H1 (cell line): Measurements from ENCODE around the gene COL4A1. TPM values are rescaled to one million over a fixed set of nuclear protein-coding genes. Genes with fewer than 3 reads are reported as not detected.

ENCODE experiments used
- CTCF ChIA-PET: fragments of 300-600 bp; sonication (Branson Sonifier 250); formaldehyde crosslinking; loops from one replicate; lab custom pipeline; 2021; ENCODE audit not compliant: partially characterized antibody; lab: Charles Lee
- POLR2A ChIA-PET: fragments of 300-600 bp; sonication (Branson Sonifier 250); formaldehyde crosslinking; loops from one replicate; lab custom pipeline; 2021; ENCODE audit warnings: inconsistent platforms; ENCODE audit not compliant: partially characterized antibody; lab: Charles Lee
- DNase-seq, 2 experiments: peaks; one replicate each; pipeline versions ENCODE4 v3.0.0 to v3.0.0-alpha.2; 2010 to 2022; ENCODE audit warnings: low spot score in 2 of 2, low read depth in 1 of 2, mixed read lengths in 1 of 2
- FAIRE-seq: peaks from 2 replicates; lab custom pipeline; 2011; peaks lifted over from hg19 to GRCh38; lab: Jason Lieb, UNC
- H2AFZ ChIP-seq: 2 replicates; pipeline ENCODE4 v1.8.1; 2012; ENCODE audit warnings: low read length, inconsistent platforms
- H2AK5ac ChIP-seq: 2 replicates; pipeline ENCODE4 v1.6.1; 2013; ENCODE audit warnings: low read depth, low read length
- H2BK120ac ChIP-seq: replicated peaks from 2 replicates; pipeline ENCODE3; 2013; ENCODE audit warnings: low read depth, low read length, inconsistent platforms
- H2BK12ac ChIP-seq: 2 replicates; pipeline ENCODE4 v1.6.1; 2013; ENCODE audit warnings: low read depth, low read length
- H2BK15ac ChIP-seq: 2 replicates; pipeline ENCODE4 v1.6.1; 2013; ENCODE audit warnings: low read length
- H2BK20ac ChIP-seq: 2 replicates; pipeline ENCODE4 v1.6.1; 2013; ENCODE audit warnings: low read length
- H2BK5ac ChIP-seq: 2 replicates; pipeline ENCODE4 v1.6.1; 2013; ENCODE audit warnings: low read depth, low read length
- H3K14ac ChIP-seq: 2 replicates; pipeline ENCODE4 v1.6.1; 2013; ENCODE audit warnings: inconsistent platforms; ENCODE audit not compliant: insufficient read length
- H3K18ac ChIP-seq: 2 replicates; pipeline ENCODE4 v1.6.1; 2013; ENCODE audit warnings: low read length; ENCODE audit errors: extremely low read depth
- H3K23ac ChIP-seq: 2 replicates; pipeline ENCODE4 v1.6.1; 2013; ENCODE audit warnings: inconsistent platforms; ENCODE audit not compliant: insufficient read length
- H3K23me2 ChIP-seq: 2 replicates; pipeline ENCODE4 v1.6.1; 2013; ENCODE audit warnings: low read depth, low read length
- H3K27ac ChIP-seq: 2 replicates; pipeline ENCODE4 v1.6.1; 2011; ENCODE audit warnings: low read depth, low read length, inconsistent platforms
- H3K27me3 ChIP-seq, 4 experiments: replicated peaks in 1 of 4; 1 replicate in 1 of 4; 2 replicates in 3 of 4; pipeline versions ENCODE4 v1.6.1 to v1.8.1; 2011 to 2013; ENCODE audit warnings: low read length in 3 of 4, mild to moderate bottlenecking in 3 of 4, inconsistent platforms in 2 of 4, mixed read lengths in 2 of 4, moderate library complexity in 1 of 4; ENCODE audit not compliant: control insufficient read depth in 3 of 4, insufficient read depth in 3 of 4; ENCODE audit errors: extremely low read depth in 1 of 4
- H3K36me3 ChIP-seq, 4 experiments: 2 replicates each; pipeline versions ENCODE4 v1.6.1 to v1.8.1; 2011 to 2013; ENCODE audit warnings: mild to moderate bottlenecking in 4 of 4, low read length in 3 of 4, moderate library complexity in 2 of 4, control low read depth in 1 of 4, inconsistent platforms in 1 of 4; ENCODE audit not compliant: insufficient read depth in 4 of 4, control insufficient read depth in 2 of 4
- H3K4ac ChIP-seq: replicated peaks from 2 replicates; pipeline ENCODE3; 2013; ENCODE audit warnings: low read length, low read depth, mixed read lengths, inconsistent platforms; ENCODE audit not compliant: insufficient read length
- H3K4me1 ChIP-seq, 4 experiments: replicated peaks in 1 of 4; 1 replicate in 1 of 4; 2 replicates in 3 of 4; pipeline versions ENCODE4 v1.6.1 to v1.8.1; 2011 to 2013; ENCODE audit warnings: low read length in 3 of 4, inconsistent platforms in 2 of 4, mixed read lengths in 1 of 4; ENCODE audit not compliant: insufficient read depth in 4 of 4, control insufficient read depth in 3 of 4
- H3K4me2 ChIP-seq, 2 experiments: 2 replicates each; pipeline versions ENCODE4 v1.6.1 to v1.8.1; 2011 to 2013; ENCODE audit warnings: low read depth in 2 of 2, low read length in 2 of 2, control low read depth in 1 of 2, inconsistent platforms in 1 of 2, mild to moderate bottlenecking in 1 of 2; ENCODE audit not compliant: insufficient read depth in 1 of 2
- H3K4me3 ChIP-seq, 4 experiments: fragments of 200-600, 300-600 bp in 1 of 4; sonication (generic), shearing (Covaris generic), sonication (Bioruptor Twin) in 1 of 4; 2 replicates each; pipeline versions ENCODE4 v1.5.1 to v1.8.1; 2011 to 2016; ENCODE audit warnings: low read length in 4 of 4, low read depth in 3 of 4, control low read depth in 2 of 4, inconsistent platforms in 2 of 4, mild to moderate bottlenecking in 2 of 4, mixed read lengths in 1 of 4, moderate library complexity in 1 of 4; ENCODE audit not compliant: insufficient read depth in 2 of 4; ENCODE audit errors: extremely low read depth in 1 of 4
- H3K56ac ChIP-seq: replicated peaks from 2 replicates; pipeline ENCODE3; 2013; ENCODE audit warnings: low read depth, mild to moderate bottlenecking, mixed read lengths, low read length, inconsistent platforms; ENCODE audit not compliant: insufficient read length
- H3K79me1 ChIP-seq: 2 replicates; pipeline ENCODE4 v1.6.1; 2013; ENCODE audit warnings: low read depth, low read length, control low read depth
- H3K79me2 ChIP-seq, 2 experiments: 2 replicates each; pipeline versions ENCODE4 v1.6.1 to v1.8.1; 2012 to 2013; ENCODE audit warnings: low read length in 2 of 2, mild to moderate bottlenecking in 2 of 2, inconsistent platforms in 1 of 2; ENCODE audit not compliant: insufficient read depth in 2 of 2, control insufficient read depth in 1 of 2
- H3K9ac ChIP-seq, 4 experiments: replicated peaks in 1 of 4; 1 replicate in 1 of 4; 2 replicates in 3 of 4; pipeline versions ENCODE4 v1.6.1 to v1.8.1; 2011 to 2013; ENCODE audit warnings: low read depth in 3 of 4, low read length in 3 of 4, control low read depth in 2 of 4, mild to moderate bottlenecking in 2 of 4, moderate library complexity in 2 of 4, inconsistent platforms in 1 of 4; ENCODE audit errors: extremely low read depth in 1 of 4
- H3K9me3 ChIP-seq, 2 experiments: 2 replicates each; pipeline versions ENCODE4 v1.6.1 to v1.8.1; 2012 to 2013; ENCODE audit warnings: mild to moderate bottlenecking in 2 of 2, moderate library complexity in 2 of 2, control low read depth in 1 of 2, inconsistent platforms in 1 of 2, low read depth in 1 of 2, low read length in 1 of 2, mixed read lengths in 1 of 2; ENCODE audit not compliant: insufficient read depth in 2 of 2
- H4K20me1 ChIP-seq, 2 experiments: replicated peaks in 1 of 2; 2 replicates each; pipeline versions ENCODE3 to v1.8.1; 2011 to 2013; ENCODE audit warnings: inconsistent platforms in 2 of 2, low read length in 2 of 2, mild to moderate bottlenecking in 1 of 2; ENCODE audit not compliant: insufficient read depth in 2 of 2, control insufficient read depth in 1 of 2
- H4K5ac ChIP-seq: 2 replicates; pipeline ENCODE4 v1.6.1; 2013; ENCODE audit warnings: low read length, low read depth, mixed read lengths, inconsistent platforms; ENCODE audit not compliant: insufficient read length
- H4K8ac ChIP-seq: 2 replicates; pipeline ENCODE4 v1.8.0; 2013; ENCODE audit warnings: mild to moderate bottlenecking, moderate library complexity, low read length, inconsistent platforms; ENCODE audit not compliant: insufficient read depth; ENCODE audit errors: extremely low read depth
- H4K91ac ChIP-seq: replicated peaks from 2 replicates; pipeline ENCODE3; 2013; ENCODE audit warnings: low read length, mixed read lengths, inconsistent platforms; ENCODE audit not compliant: insufficient read length
- HDAC2 ChIP-seq, 2 experiments: fragments of 300-600 bp in 1 of 2; sonication (generic) in 1 of 2; IDR thresholded peaks; 2 replicates each; pipeline ENCODE4 v1.6.1; 2011 to 2012; ENCODE audit warnings: low read depth in 2 of 2, low read length in 2 of 2, mild to moderate bottlenecking in 2 of 2, moderate library complexity in 2 of 2, borderline replicate concordance in 1 of 2, inconsistent platforms in 1 of 2
- PHF8 ChIP-seq: fragments of 200-600 bp; sonication (generic); conservative IDR thresholded peaks from 2 replicates; pipeline ENCODE4 v1.7.1; 2012; ENCODE audit warnings: low read depth, mild to moderate bottlenecking, inconsistent platforms, low read length, moderate library complexity
- WGBS, 2 experiments: shearing (Covaris generic) in 1 of 2; methylation state at CpG; one replicate each; pipeline versions ENCODE4 v1.1.6 to v1.1.7; 2013 to 2015; ENCODE audit warnings: low lambda C conversion rate in 2 of 2, mixed read lengths in 2 of 2, inconsistent platforms in 1 of 2, low coverage in 1 of 2, missing lambda C conversion rate in 1 of 2; ENCODE audit not compliant: insufficient replicate concordance in 2 of 2, insufficient coverage in 1 of 2, insufficient read length in 1 of 2; ENCODE audit errors: extremely low coverage in 1 of 2, missing lambda C conversion rate in 1 of 2; 5-methylcytosine and 5-hydroxymethylcytosine counted together
- polyA plus RNA-seq, 7 experiments: library from polyadenylated mRNA; depleted of rRNA in 3 of 7; stranded (reverse) in 5 of 7; unstranded in 2 of 7; fragments of >200 nt in 5 of 7; fragments of 200-250 nt in 2 of 7; gene quantifications; 1 replicate in 5 of 7; 2 replicates in 1 of 7; 4 replicates in 1 of 7; pipeline versions ENCODE4 v1.2.1 to v1.2.3, GENCODE V29; 2011 to 2013; ENCODE audit warnings: missing spikeins in 2 of 7, mixed read lengths in 2 of 7
- total RNA-seq: library from RNA; stranded (reverse); fragmentation: NEBNext Ultra II Directional; extraction: Animal tissue kit (Norgen Biotek cat#: 25700); gene quantifications from 2 replicates; pipeline ENCODE4 v1.2.1, GENCODE V29; 2021

COL4A1 gene
- total and polyA plus RNA-seq, 2 of the 8 experiments (the other 6 are each of a cell fraction or from before 2014, with no cell fraction given): 30.7 to 82.0 TPM

GRCh38 chr13:110131424-110131823 lies 175.5 kb downstream of the COL4A1 start:
- H3K9ac ChIP-seq: no peak overlapping the region
- no peaks in the 10 kb centered on the region; a peak in 1 of 7 replicates for H3K27me3 ChIP-seq
- no peak overlapping the region for H2AFZ ChIP-seq
- H4K91ac ChIP-seq: no peak overlapping the region
- no peak overlapping the region for H2BK120ac ChIP-seq
- H3K27ac ChIP-seq: no peak overlapping the region
- no peak overlapping the region for H2BK5ac ChIP-seq
- peaks cover 3 to 28% (median 26%) of the 10 kb centered on the region in 4 experiments; a peak in 6 of 7 replicates for H3K4me1 ChIP-seq
- no peak for DNase-seq
- H4K20me1 ChIP-seq: no peaks in the 10 kb centered on the region
- H3K18ac ChIP-seq: no peak overlapping the region
- no peak overlapping the region for H2BK15ac ChIP-seq
- WGBS, 2 experiments: 82% methylated on average over 11 of the region's 11 CpGs; no CpG with 5 or more reads in 1 of the 2 experiments
- POLR2A ChIA-PET: interaction anchor here (0.6 kb wide), 1 partner anchor 35 kb away, joined by 3 read pairs; no protein-coding TSS in a partner anchor
- no peak overlapping the region for H2BK20ac ChIP-seq
- CTCF ChIA-PET: interaction anchor here (1.0 to 1.9 kb wide), 5 partner anchors 11 to 115 kb away, joined by 3 to 5 read pairs (median 5); no protein-coding TSS in a partner anchor
- H3K36me3 ChIP-seq: no peaks in the 10 kb centered on the region
- no peak overlapping the region for H2BK12ac ChIP-seq
- H3K4me3 ChIP-seq: no peak overlapping the region
- H4K5ac ChIP-seq: no peak overlapping the region
- no peaks in the 10 kb centered on the region for H3K79me2 ChIP-seq
- no peaks in the 10 kb centered on the region for H3K9me3 ChIP-seq
- no peaks in the 10 kb centered on the region for H3K79me1 ChIP-seq
- H3K23me2 ChIP-seq: no peaks in the 10 kb centered on the region
- no peak for FAIRE-seq
- no peak overlapping the region for H3K56ac ChIP-seq
- no peak overlapping the region; the same call in 1 of the 2 replicates for H4K8ac ChIP-seq
- no peak overlapping the region for H2AK5ac ChIP-seq
- H3K4ac ChIP-seq: no peak overlapping the region
- H3K4me2 ChIP-seq: no peak overlapping the region
- no peak overlapping the region for H3K23ac ChIP-seq
- no peak overlapping the region for H3K14ac ChIP-seq
- TF ChIP-seq PHF8: no peak
- TF ChIP-seq HDAC2 (IDR thresholded peaks at IDR 0.05; ENCODE audit: borderline replicate concordance in 1 of 2, low read depth in 2 of 2, low read length in 2 of 2): no peak
